GM12878 (cell line): ENCODE measurements around the gene PRDM16. TPM values are rescaled to one million over a fixed set of nuclear protein-coding genes. Genes with fewer than 3 reads are reported as not detected.

ENCODE experiments used
- ATAC-seq: fragments of 200-7000 bp; cut with Tn5 transposase; 3 replicates; pipeline ENCODE4 v1.9.1; 2020; ENCODE audit warnings: mild to moderate bottlenecking, moderate library complexity
- BruUV-seq: library from RNA; stranded (reverse); fragments of 400-500 nt; replicated peaks from 2 replicates; lab custom pipeline; 2021; lab: Mats Ljungman, UMichigan
- CTCF ChIA-PET: fragments of 300-600 bp; sonication (Branson Sonifier 250); formaldehyde crosslinking; extraction: SDS; loops from one replicate; lab custom pipeline; 2021; ENCODE audit warnings: inconsistent platforms; lab: Yijun Ruan, JAX
- POLR2A ChIA-PET: fragments of 350-600 bp; formaldehyde crosslinking; extraction: SDS; loops from one replicate; lab custom pipeline; 2021; ENCODE audit warnings: inconsistent platforms; lab: Charles Lee
- RAD21 ChIA-PET: fragments of 300-600 bp; sonication (Branson Sonifier 250); formaldehyde crosslinking; loops from one replicate; lab custom pipeline; 2023; ENCODE audit warnings: antibody characterized with exemption; ENCODE audit not compliant: unreplicated experiment; lab: Charles Lee
- SMC1A ChIA-PET: fragments of 300-600 bp; sonication (Branson Sonifier 250); formaldehyde crosslinking; loops from one replicate; lab custom pipeline; 2023; ENCODE audit not compliant: unreplicated experiment, uncharacterized antibody; lab: Charles Lee
- DNase-seq: peaks from one replicate; pipeline ENCODE4 v3.0.0-alpha.2; 2011; ENCODE audit warnings: low read depth, low spot score
- FAIRE-seq: peaks from 3 replicates; lab custom pipeline; 2011; peaks lifted over from hg19 to GRCh38; lab: Jason Lieb, UNC
- H2AFZ ChIP-seq: 2 replicates; pipeline ENCODE4 v1.6.0; 2011; ENCODE audit warnings: low read depth, low read length, control low read depth; ENCODE audit not compliant: control insufficient read depth
- H3K27ac ChIP-seq: 2 replicates; pipeline ENCODE4 v1.5.1; 2011; ENCODE audit warnings: control low read depth; ENCODE audit not compliant: control insufficient read depth, insufficient read depth
- H3K27me3 ChIP-seq, 2 experiments: replicated peaks in 1 of 2; 2 replicates each; pipeline versions ENCODE4 v1.6.0 to v1.6.1; 2011; ENCODE audit warnings: low read length in 1 of 2; ENCODE audit not compliant: control insufficient read depth in 2 of 2, insufficient read depth in 2 of 2
- H3K36me3 ChIP-seq, 2 experiments: 2 replicates each; pipeline ENCODE4 v1.5.1; 2011; ENCODE audit warnings: low read length in 1 of 2; ENCODE audit not compliant: control insufficient read depth in 2 of 2, insufficient read depth in 2 of 2
- H3K4me1 ChIP-seq: 2 replicates; pipeline ENCODE4 v1.6.1; 2011; ENCODE audit warnings: mild to moderate bottlenecking, low read length, moderate library complexity, mixed read lengths; ENCODE audit not compliant: control insufficient read depth, insufficient read depth
- H3K4me2 ChIP-seq: 2 replicates; pipeline ENCODE4 v1.6.0; 2011; ENCODE audit warnings: control low read depth; ENCODE audit not compliant: control insufficient read depth, insufficient read depth
- H3K4me3 ChIP-seq: fragments of 200-600 bp; sonication (generic); 2 replicates; pipeline ENCODE4 v1.5.1; 2016
- H3K79me2 ChIP-seq: 2 replicates; pipeline ENCODE4 v1.6.0; 2011; ENCODE audit warnings: low read length; ENCODE audit not compliant: control insufficient read depth, insufficient read depth
- H3K9ac ChIP-seq: 2 replicates; pipeline ENCODE4 v1.8.0; 2011; ENCODE audit warnings: low read length, control low read depth, mixed read lengths; ENCODE audit not compliant: control insufficient read depth, insufficient read depth
- H3K9me3 ChIP-seq: replicated peaks from 3 replicates; pipeline ENCODE4 v1.5.1; 2011; ENCODE audit warnings: mild to moderate bottlenecking, low read length; ENCODE audit not compliant: control insufficient read depth, insufficient read depth
- H4K20me1 ChIP-seq: 2 replicates; pipeline ENCODE4 v1.6.0; 2011; ENCODE audit not compliant: control insufficient read depth, insufficient read depth
- ATF2 ChIP-seq: IDR thresholded peaks from 2 replicates; pipeline ENCODE4 v1.6.1; 2012; ENCODE audit warnings: low read length, inconsistent platforms
- MAX ChIP-seq: IDR thresholded peaks from 2 replicates; pipeline ENCODE4 v1.6.1; 2012; ENCODE audit warnings: low read depth, low read length, improper control_type of control experiment
- MTA2 ChIP-seq: fragments of 450-650 bp; IDR thresholded peaks from 2 replicates; pipeline ENCODE4 v1.6.1; 2016; ENCODE audit warnings: low read depth, mild to moderate bottlenecking, moderate library complexity
- ZNF274 ChIP-seq: IDR thresholded peaks from one replicate; pipeline ENCODE4 v1.8.0; 2011; ENCODE audit not compliant: insufficient read length, insufficient read depth
- WGBS: methylation state at CpG from one replicate; pipeline ENCODE4 v1.1.6; 2016; ENCODE audit warnings: low lambda C conversion rate; ENCODE audit not compliant: insufficient replicate concordance, insufficient coverage; ENCODE audit errors: missing lambda C conversion rate; 5-methylcytosine and 5-hydroxymethylcytosine counted together
- in situ Hi-C: fragments of 300-500 bp; cut with MboI; formaldehyde crosslinking; loops from 9 replicates; pipeline ENCODE4 v1.14.3; 2018; ENCODE audit warnings: mixed read lengths
- intact Hi-C: fragments of 100-400 bp; cut with micrococcal nuclease; formaldehyde crosslinking; loops from one replicate; pipeline ENCODE4 v1.14.2; 2022; ENCODE audit not compliant: unreplicated experiment
- polyA plus RNA-seq, 11 experiments: library from polyadenylated mRNA; depleted of rRNA in 4 of 11; unstranded in 6 of 11; stranded (reverse) in 5 of 11; fragments of >200 nt; fragmentation: Nextera tagmentation in 4 of 11; fragmentation: Illumina TruSeq in 1 of 11; extraction: Ambion mirVana in 4 of 11; extraction: Trizol in 1 of 11; gene quantifications; 1 replicate in 1 of 11; 2 replicates in 10 of 11; pipeline versions ENCODE4 v1.2.1 to v1.2.3, GENCODE V29; 2011 to 2016; ENCODE audit warnings: inconsistent platforms in 2 of 11, missing spikeins in 2 of 11, low read depth in 1 of 11
- total RNA-seq, 4 experiments: library from RNA; depleted of rRNA in 3 of 4; stranded (reverse); fragments of >200 nt in 3 of 4; fragmentation: Illumina TruSeq in 1 of 4; extraction: Trizol in 1 of 4; gene quantifications; 2 replicates each; pipeline versions ENCODE4 v1.2.1 to v1.2.3, GENCODE V29; 2013 to 2021

The PRDM16 gene
- total and polyA plus RNA-seq, 10 of the 15 experiments (the other 5 are each of a cell fraction or from before 2014, with no cell fraction given) = 0.03 TPM; not detected in 9

GRCh38 chr1:3368711-3369445, 299.9 kb downstream of the PRDM16 start:
- intact Hi-C loops = no loop called here
- SMC1A ChIA-PET = no interaction called here

GRCh38 chr1:3369446-3370076, 300.6 kb downstream of the PRDM16 start:
- POLR2A ChIA-PET = no interaction called here
- Histone ChIP-seq H2AFZ (no peak overlapping the region), H3K27ac (no peak overlapping the region), H3K4me3 (no peak overlapping the region), H3K9me3 (no peaks in the 10 kb centered on the region), H4K20me1 (no peaks in the 10 kb centered on the region), H3K4me1 (no peaks in the 10 kb centered on the region), H3K79me2 (no peaks in the 10 kb centered on the region), H3K4me2 (no peak overlapping the region), H3K9ac (no peak overlapping the region), H3K36me3 (no peaks in the 10 kb centered on the region), H3K27me3 (no peaks in the 10 kb centered on the region; a peak in 1 of 4 replicates)
- CTCF ChIA-PET = no interaction called here
- TF ChIP-seq MTA2 (no peak), ATF2 (no peak), ZNF274 (no peak)
- no TSS peak for BruUV-seq
- WGBS = 25% methylated on average over 12 of the region's 12 CpGs
- ATAC-seq = no peak
- no peak for DNase-seq
- no peak for FAIRE-seq
- SMC1A ChIA-PET = no interaction called here
- RAD21 ChIA-PET = no interaction called here
- in situ Hi-C loops = loop anchor here (10.0 kb wide), 1 partner anchor 65 kb away; no protein-coding TSS in a partner anchor
- intact Hi-C loops = no loop called here

More at GRCh38 chr1:3368711-3369445, 299.9 kb downstream of the PRDM16 start:
- ChIA-PET RAD21 (no interaction called here), CTCF (no interaction called here), POLR2A (no interaction called here)
- no peak overlapping the region for H3K4me3 ChIP-seq
- BruUV-seq = no TSS peak
- ATAC-seq (no peak), DNase-seq (no peak), FAIRE-seq (no peak)
- no peak overlapping the region for H3K9ac ChIP-seq
- no peaks in the 10 kb centered on the region for H4K20me1 ChIP-seq
- no peak for TF ChIP-seq MAX
- H3K4me2 ChIP-seq = no peak overlapping the region
- H3K36me3 ChIP-seq = no peaks in the 10 kb centered on the region
- no peak overlapping the region for H2AFZ ChIP-seq
- no peaks in the 10 kb centered on the region for H3K9me3 ChIP-seq
- H3K79me2 ChIP-seq = no peaks in the 10 kb centered on the region
- H3K27me3 ChIP-seq = no peaks in the 10 kb centered on the region; a peak in 1 of 4 replicates
- WGBS = 53% methylated on average over 16 of the region's 16 CpGs
- H3K4me1 ChIP-seq = no peaks in the 10 kb centered on the region
- H3K27ac ChIP-seq = no peak overlapping the region
- in situ Hi-C loops = no loop called here
